Ascending aorta (tissue), 2 donors: Measurements from ENCODE around the gene LAMB2. TPM values are rescaled to one million over a fixed set of nuclear protein-coding genes. Genes with fewer than 3 reads are reported as not detected.

Experiments used
- DNase-seq, 2 donors: peaks; one replicate each; pipeline ENCODE4 v3.0.0-alpha.2; 2019; ENCODE audit warnings: low spot score in 2 of 2
- H3K27ac ChIP-seq, 2 donors: fragments of 200-600 bp; sonication (generic); one replicate each; pipeline ENCODE4 v1.5.1; 2016 to 2017; ENCODE audit warnings: mild to moderate bottlenecking in 1 of 2
- H3K27me3 ChIP-seq: fragments of 200-600 bp; sonication (generic); one replicate; pipeline ENCODE4 v1.5.1; 2017
- H3K36me3 ChIP-seq, 2 donors: fragments of 200-600 bp; sonication (generic); one replicate each; pipeline ENCODE4 v1.5.1; 2016
- H3K4me1 ChIP-seq, 2 donors: fragments of 200-600 bp; sonication (generic); one replicate each; pipeline ENCODE4 v1.5.1; 2016 to 2017; ENCODE audit warnings: mild to moderate bottlenecking in 1 of 2
- H3K4me3 ChIP-seq, 2 donors: fragments of 200-600 bp; sonication (generic); one replicate each; pipeline ENCODE4 v1.5.1; 2016 to 2017; ENCODE audit warnings: mild to moderate bottlenecking in 1 of 2
- H3K9me3 ChIP-seq, 2 donors: fragments of 200-600 bp; sonication (generic); one replicate each; pipeline ENCODE4 v1.5.1; 2016
- CTCF ChIP-seq, 3 experiments: fragments of 200-600 bp in 2 of 3; fragments of 450-650 bp in 1 of 3; sonication (generic) in 2 of 3; IDR thresholded peaks; one replicate each; pipeline ENCODE4 v1.5.1; 2016 to 2019; ENCODE audit warnings: antibody characterized with exemption in 3 of 3, mild to moderate bottlenecking in 1 of 3, moderate library complexity in 1 of 3
- intact Hi-C: fragments of 100-400 bp; cut with DNase I; formaldehyde crosslinking; loops from one replicate; pipeline ENCODE4 v1.15.1; 2023
- total RNA-seq: library from RNA; depleted of rRNA; stranded (reverse); fragments of >200 nt; gene quantifications from one replicate; pipeline ENCODE4 v1.1.0, GENCODE V29; 2016

LAMB2 gene
- total RNA-seq, 1 donor from 2014 or later = 1,772 TPM

- TF ChIP-seq CTCF (IDR thresholded peaks at IDR 0.05) = no peak
- no peak overlapping the region for H3K27ac ChIP-seq
- H3K36me3 ChIP-seq = no peaks in the 10 kb centered on the region
- no peak for DNase-seq
- no peaks in the 10 kb centered on the region for H3K4me1 ChIP-seq
- intact Hi-C loops = no loop called here
- no peak overlapping the region for H3K4me3 ChIP-seq
- H3K9me3 ChIP-seq = no peaks in the 10 kb centered on the region
- H3K27me3 ChIP-seq = no peaks in the 10 kb centered on the region
Observed at GRCh38 chr3:49148159-49148558, 15.3 kb upstream of the LAMB2 start.

GRCh38 chr3:49140080-49140479 lies 7.2 kb upstream of the LAMB2 start:
- Histone ChIP-seq H3K9me3 (no peaks in the 10 kb centered on the region), H3K27ac (no peak overlapping the region), H3K36me3 (no peaks in the 10 kb centered on the region), H3K27me3 (no peaks in the 10 kb centered on the region), H3K4me1 (no peaks in the 10 kb centered on the region), H3K4me3 (no peak overlapping the region)
- no peak for DNase-seq
- TF ChIP-seq CTCF (IDR thresholded peaks at IDR 0.05) = no peak
- intact Hi-C loops = no loop called here

- intact Hi-C loops = no loop called here
Observed at GRCh38 chr3:49135499-49135898, 2.6 kb upstream of the LAMB2 start.

GRCh38 chr3:49134471-49135265 lies 1.8 kb upstream of the LAMB2 start:
- peak overlapping the region; percentile 73 to 75 for H3K4me3 ChIP-seq
- intact Hi-C loops = loop anchor here (5.0 kb wide), 1 partner anchor 217 kb away; the partner anchor contains the start of gene ARIH2
- H3K4me1 ChIP-seq = peaks cover 9 to 27% of the 10 kb centered on the region in 2 donors

More at GRCh38 chr3:49135499-49135898, 2.6 kb upstream of the LAMB2 start:
- no peak for TF ChIP-seq CTCF (IDR thresholded peaks at IDR 0.05)
- Histone ChIP-seq H3K27me3 (no peaks in the 10 kb centered on the region), H3K9me3 (no peaks in the 10 kb centered on the region), H3K4me3 (no peak overlapping the region), H3K27ac (no peak overlapping the region), H3K36me3 (peaks cover 0 to 5% of the 10 kb centered on the region in 2 donors), H3K4me1 (peaks cover 9 to 24% of the 10 kb centered on the region in 2 donors)
- no peak for DNase-seq

GRCh38 chr3:49133226-49133951 lies 539 bp upstream of the LAMB2 start:
- Histone ChIP-seq H3K36me3 (peaks cover 19 to 22% of the 10 kb centered on the region in 2 donors), H3K9me3 (no peaks in the 10 kb centered on the region), H3K4me1 (peaks cover 9 to 27% of the 10 kb centered on the region in 2 donors), H3K4me3 (peak overlapping the region; percentile 73 to 75), H3K27me3 (no peaks in the 10 kb centered on the region), H3K27ac (peak overlapping the region; percentile 88 to 94)
- TF ChIP-seq CTCF (IDR thresholded peaks at IDR 0.05) = no peak
- peak; percentile 33 to 92 for DNase-seq
- intact Hi-C loops = loop anchor here (1.0 to 5.0 kb wide), 5 partner anchors 13 to 216 kb away; partner anchors contain the start of genes ARIH2, CCDC71, KLHDC8B and QRICH1

More at GRCh38 chr3:49134471-49135265, 1.8 kb upstream of the LAMB2 start:
- no peak for TF ChIP-seq CTCF (IDR thresholded peaks at IDR 0.05)
- Histone ChIP-seq H3K9me3 (no peaks in the 10 kb centered on the region), H3K27ac (peak overlapping the region in 1 of 2 donors; percentile 94), H3K36me3 (peaks cover 7 to 9% of the 10 kb centered on the region in 2 donors), H3K27me3 (no peaks in the 10 kb centered on the region)
- DNase-seq = no peak
